ENCODE measurements around the gene SPG7. TPM values are rescaled to one million over a fixed set of nuclear protein-coding genes. Genes with fewer than 3 reads are reported as not detected.

Gene SPG7
- total and polyA plus RNA-seq, 8 donors = 25.7 to 212 (median 51.1) TPM

- DNase-seq = no peak
- ATAC-seq = no peak
- Histone ChIP-seq H3K4me1 (no peaks in the 10 kb centered on the region), H3K27me3 (no peaks in the 10 kb centered on the region), H3K27ac (no peak overlapping the region), H3K9me3 (no peaks in the 10 kb centered on the region), H3K4me3 (no peak overlapping the region), H3K36me3 (no peaks in the 10 kb centered on the region)
- intact Hi-C loops (cut with DNase I) = loop anchor here in 2 of 3 donors (5.0 to 10.0 kb wide), 2 partner anchors 162 to 165 kb away; no protein-coding TSS in a partner anchor
- FAIRE-seq = no peak
- TF ChIP-seq CTCF (IDR thresholded peaks at IDR 0.05) = no peak
- 92 to 96% methylated on average over 3 of the region's 3 CpGs for WGBS, 2 donors
Observed at GRCh38 chr16:89499767-89500166, 8.4 kb upstream of the SPG7 start.

- 12 to 17% methylated on average over 20 to 21 of the region's 21 CpGs for WGBS, 2 donors
- Histone ChIP-seq H3K27me3 (no peaks in the 10 kb centered on the region), H3K27ac (peak overlapping the region; percentile 54 to 82 (median 68)), H3K4me1 (peaks cover 0 to 16% (median 7%) of the 10 kb centered on the region in 3 donors), H3K4me3 (no peak overlapping the region), H3K36me3 (no peaks in the 10 kb centered on the region), H3K9me3 (no peaks in the 10 kb centered on the region)
- FAIRE-seq (no peak), ATAC-seq (peak; percentile 80 to 84 (median 82)), DNase-seq (peak; percentile 74 to 90 (median 85))
- intact Hi-C loops (cut with DNase I) = loop anchor here in 2 of 3 donors (5.0 to 10.0 kb wide), 2 partner anchors 165 to 167 kb away; no protein-coding TSS in a partner anchor
- TF ChIP-seq CTCF (IDR thresholded peaks at IDR 0.05) = no peak
Observed at GRCh38 chr16:89502081-89502843, 5.9 kb upstream of the SPG7 start.

- Histone ChIP-seq H3K9me3 (no peaks in the 10 kb centered on the region), H3K4me3 (no peak overlapping the region), H3K36me3 (no peaks in the 10 kb centered on the region), H3K27me3 (no peaks in the 10 kb centered on the region), H3K4me1 (peaks cover 0 to 18% (median 7%) of the 10 kb centered on the region in 3 donors), H3K27ac (no peak overlapping the region)
- no peak for TF ChIP-seq CTCF (IDR thresholded peaks at IDR 0.05)
- no peak for ATAC-seq
- WGBS, 2 donors = 86 to 91% methylated on average over 7 of the region's 7 CpGs
- peak in 1 of 6 donors; percentile 9 for DNase-seq
- no peak for FAIRE-seq
- intact Hi-C loops (cut with DNase I) = loop anchor here in 2 of 3 donors (5.0 to 10.0 kb wide), 2 partner anchors 167 to 169 kb away; no protein-coding TSS in a partner anchor
Observed at GRCh38 chr16:89504091-89504490, 4.1 kb upstream of the SPG7 start.

- no peak for TF ChIP-seq CTCF (IDR thresholded peaks at IDR 0.05)
- FAIRE-seq (no peak), ATAC-seq (peak in 3 of 4 donors; percentile 28 to 49 (median 30)), DNase-seq (peak in 5 of 6 donors; percentile 74 to 87 (median 82))
- intact Hi-C loops (cut with DNase I) = loop anchor here in 1 of 3 donors (10.0 kb wide), 1 partner anchor 171 kb away; no protein-coding TSS in a partner anchor
- Histone ChIP-seq H3K27ac (peak overlapping the region; percentile 22 to 83 (median 72)), H3K4me3 (no peak overlapping the region), H3K27me3 (no peaks in the 10 kb centered on the region), H3K4me1 (peaks cover 0 to 25% (median 7%) of the 10 kb centered on the region in 3 donors), H3K9me3 (no peaks in the 10 kb centered on the region), H3K36me3 (peaks cover 0 to under 1% (median 0%) of the 10 kb centered on the region in 3 donors)
- 37 to 48% methylated on average over 20 of the region's 20 CpGs for WGBS, 2 donors
Observed at GRCh38 chr16:89505204-89506112, 2.7 kb upstream of the SPG7 start.

All from pancreas (tissue), 10 donors.